GM21515 (cell line): ENCODE measurements around the gene ZFYVE1.
"Not testable (repeated sequence)": the region's sequence is repeated elsewhere in the genome, so short reads cannot be mapped to it uniquely, and the experiment has no call there.

Experiments used
- ATAC-seq: cut with Tn5 transposase; IDR thresholded peaks from one replicate; pipeline ENCODE4 v1.9.1; 2021; ENCODE audit not compliant: unreplicated experiment

ZFYVE1 gene

GRCh38 chr14:73003681-73004080, 23.2 kb downstream of the ZFYVE1 start:
- ATAC-seq: no peak

- ATAC-seq: no peak
Measured at GRCh38 chr14:73000073-73000472, 26.8 kb downstream of the ZFYVE1 start.

GRCh38 chr14:72999316-72999715, 27.6 kb downstream of the ZFYVE1 start:
- ATAC-seq: no peak

- no peak for ATAC-seq
Measured at GRCh38 chr14:72998252-72998903, 28.5 kb downstream of the ZFYVE1 start.

- no peak for ATAC-seq
Measured at GRCh38 chr14:72996916-72997315, 30.0 kb downstream of the ZFYVE1 start.

- ATAC-seq: no peak
Measured at GRCh38 chr14:72990171-72990570, 36.7 kb downstream of the ZFYVE1 start.

- ATAC-seq: no peak
Measured at GRCh38 chr14:72986857-72987256, 40.0 kb downstream of the ZFYVE1 start.

GRCh38 chr14:72986214-72986613, 40.7 kb downstream of the ZFYVE1 start:
- no peak for ATAC-seq

- ATAC-seq: no peak
Measured at GRCh38 chr14:72982146-72982708, 44.7 kb downstream of the ZFYVE1 start.

GRCh38 chr14:72980863-72981262, 46.0 kb downstream of the ZFYVE1 start:
- ATAC-seq: no peak

GRCh38 chr14:72978856-72979255, 48.0 kb downstream of the ZFYVE1 start:
- no peak for ATAC-seq

GRCh38 chr14:72975770-72976169, 51.1 kb downstream of the ZFYVE1 start:
- no peak for ATAC-seq

GRCh38 chr14:72974661-72975060, 52.2 kb downstream of the ZFYVE1 start:
- no peak for ATAC-seq

- ATAC-seq: no peak
Measured at GRCh38 chr14:72970824-72971434, 56.0 kb downstream of the ZFYVE1 start.

GRCh38 chr14:72970058-72970630, 56.8 kb downstream of the ZFYVE1 start:
- ATAC-seq: no peak

GRCh38 chr14:72968316-72968715, 58.6 kb downstream of the ZFYVE1 start:
- no peak for ATAC-seq

GRCh38 chr14:72966038-72966437, 60.9 kb downstream of the ZFYVE1 start:
- no peak for ATAC-seq

GRCh38 chr14:72965249-72965648, 61.7 kb downstream of the ZFYVE1 start:
- no peak for ATAC-seq

GRCh38 chr14:72962829-72963312, 64.0 kb downstream of the ZFYVE1 start:
- ATAC-seq: no peak

GRCh38 chr14:72962336-72962754, 64.6 kb downstream of the ZFYVE1 start:
- ATAC-seq: not testable (repeated sequence)

GRCh38 chr14:72961579-72962335, 65.1 kb downstream of the ZFYVE1 start:
- no peak for ATAC-seq
